ACC112 (cell line): ENCODE data around the gene SRF.

Experiments
- H2AFZ ChIP-seq: fragments of 200-600 bp; sonication (generic); one replicate; pipeline ENCODE4 v1.6.0; 2017; ENCODE audit warnings: antibody characterized with exemption, low read length; ENCODE audit not compliant: unreplicated experiment
- H3K27ac ChIP-seq: fragments of 200-600 bp; sonication (generic); 2 replicates; pipeline ENCODE4 v1.5.1; 2014; ENCODE audit warnings: low read depth, mild to moderate bottlenecking, antibody characterized with exemption, low read length, moderate library complexity
- H3K27me3 ChIP-seq: fragments of 200-600 bp; sonication (generic); 2 replicates; pipeline ENCODE4 v1.6.1; 2014; ENCODE audit warnings: mild to moderate bottlenecking, antibody characterized with exemption, low read length, moderate library complexity, mixed read lengths; ENCODE audit not compliant: insufficient read depth
- H3K36me3 ChIP-seq: fragments of 200-600 bp; sonication (generic); 2 replicates; pipeline ENCODE4 v1.6.1; 2016; ENCODE audit warnings: mild to moderate bottlenecking, antibody characterized with exemption, low read length, moderate library complexity, mixed read lengths; ENCODE audit not compliant: insufficient read depth
- H3K4me1 ChIP-seq: fragments of 200-600 bp; sonication (generic); one replicate; pipeline ENCODE4 v1.6.1; 2016; ENCODE audit warnings: low read length, mixed read lengths; ENCODE audit not compliant: insufficient read depth, unreplicated experiment, control insufficient read depth
- H3K4me3 ChIP-seq: fragments of 200-600 bp; sonication (generic); 2 replicates; pipeline ENCODE4 v1.5.1; 2014; ENCODE audit warnings: mild to moderate bottlenecking, low read depth, low read length
- H3K79me2 ChIP-seq: fragments of 200-600 bp; sonication (generic); one replicate; pipeline ENCODE4 v1.6.0; 2016; ENCODE audit warnings: low read length; ENCODE audit not compliant: control insufficient read depth, unreplicated experiment, insufficient read depth

SRF gene

DNA sequence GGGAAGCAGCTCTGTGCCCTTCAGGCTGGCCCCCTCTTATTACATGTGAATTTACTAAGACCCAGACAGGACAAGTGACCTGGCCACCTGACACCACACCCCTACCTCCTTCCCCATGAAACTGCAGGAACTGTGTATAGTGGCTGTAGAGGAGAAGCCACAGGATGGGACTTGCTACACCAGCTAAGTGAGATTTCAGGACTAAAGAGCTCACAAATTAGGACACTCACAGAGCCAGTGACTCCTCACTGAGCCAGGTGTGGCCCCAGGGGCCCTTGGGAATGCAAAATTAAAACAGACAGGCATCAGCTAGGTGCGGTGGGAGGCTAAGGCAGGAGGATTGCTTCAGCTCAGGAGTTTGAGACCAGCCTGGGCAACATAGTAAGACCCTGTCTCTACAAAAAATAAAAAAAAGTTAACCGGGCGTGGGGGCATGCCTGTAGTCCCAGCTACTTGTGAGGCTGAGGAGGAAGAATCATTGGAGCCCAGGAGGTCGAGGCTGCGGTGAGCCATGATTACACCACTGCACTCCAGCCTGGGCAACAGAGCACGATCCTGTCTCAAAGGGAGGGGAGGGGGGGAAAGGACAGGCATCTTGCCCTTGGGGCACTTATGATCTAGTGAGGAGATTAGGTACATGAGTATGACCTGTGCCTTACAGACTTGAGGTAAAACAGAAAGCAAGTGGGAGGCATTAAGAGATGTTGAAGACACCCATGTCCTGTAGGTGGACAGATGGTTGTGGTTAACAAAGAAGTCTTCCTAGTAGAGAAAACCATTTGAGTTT, 23.2 kb upstream of the SRF start:
- no peak overlapping the region for H3K27ac ChIP-seq
- H3K36me3 ChIP-seq, result no peaks in the 10 kb centered on the region
- H3K4me1 ChIP-seq, result peaks cover 12% of the 10 kb centered on the region
- H3K4me3 ChIP-seq, result no peak overlapping the region
- H2AFZ ChIP-seq, result no peak overlapping the region
- H3K79me2 ChIP-seq, result no peaks in the 10 kb centered on the region
- no peaks in the 10 kb centered on the region for H3K27me3 ChIP-seq

DNA sequence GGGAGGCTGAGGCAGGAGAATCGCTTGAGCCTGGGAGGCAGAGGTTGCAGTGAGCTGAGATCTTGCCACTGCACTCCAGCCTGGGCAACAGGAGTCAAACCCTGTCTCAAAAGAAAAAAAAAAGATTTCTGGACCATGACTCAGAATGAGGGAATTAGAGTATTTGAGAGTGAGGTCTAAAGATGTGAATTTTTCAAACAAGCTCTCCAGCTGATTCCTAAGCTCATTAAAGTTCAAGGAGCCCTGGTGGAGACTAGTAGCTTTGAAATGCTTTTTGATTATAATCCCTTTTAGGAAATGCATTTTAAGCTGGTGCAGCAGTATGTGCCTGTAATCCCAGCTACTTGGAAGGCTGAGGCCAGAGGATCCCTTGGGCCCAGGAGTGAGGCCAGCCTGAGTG, 21.8 kb upstream of the SRF start:
- Histone ChIP-seq H3K4me3 (no peak overlapping the region), H3K27me3 (no peaks in the 10 kb centered on the region), H3K4me1 (peaks cover 7% of the 10 kb centered on the region), H3K36me3 (no peaks in the 10 kb centered on the region), H3K27ac (no peak overlapping the region), H2AFZ (no peak overlapping the region), H3K79me2 (no peaks in the 10 kb centered on the region)

DNA sequence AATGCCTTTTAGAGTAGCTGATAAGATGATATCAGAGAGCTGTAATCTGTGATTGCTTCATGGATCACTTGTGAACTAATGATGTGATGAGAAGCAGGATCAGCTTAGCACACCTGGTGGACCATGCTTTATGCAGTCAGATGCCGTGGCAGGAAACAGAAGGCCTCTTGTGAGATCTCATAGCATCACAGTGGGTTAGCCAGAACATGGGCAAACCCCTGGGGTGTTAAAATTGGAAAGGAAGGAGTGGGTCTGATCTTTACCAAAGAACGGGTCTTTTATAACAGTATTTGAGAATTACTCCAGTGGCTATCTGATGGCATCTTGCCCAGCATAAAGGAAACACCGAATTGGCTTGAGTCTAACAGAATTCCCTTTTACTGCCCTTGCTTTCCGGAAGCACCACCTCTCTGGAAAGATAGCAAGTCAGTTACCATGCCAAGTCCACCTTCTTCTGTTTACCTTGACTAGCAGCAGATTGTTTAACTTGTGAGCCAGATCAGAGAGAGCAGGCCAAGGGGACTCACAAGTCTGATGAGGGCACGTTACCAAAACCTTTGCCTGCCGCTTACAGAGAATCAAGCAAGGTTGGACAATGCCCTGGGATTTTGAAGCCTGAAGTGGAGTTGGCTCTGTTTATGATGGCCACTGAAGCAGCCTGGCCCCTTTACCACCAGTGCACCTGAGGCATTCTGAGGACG, 20.9 kb upstream of the SRF start:
- Histone ChIP-seq H3K27me3 (no peaks in the 10 kb centered on the region), H3K4me3 (no peak overlapping the region), H3K27ac (no peak overlapping the region), H2AFZ (no peak overlapping the region), H3K79me2 (no peaks in the 10 kb centered on the region), H3K4me1 (peaks cover 4% of the 10 kb centered on the region), H3K36me3 (no peaks in the 10 kb centered on the region)

DNA sequence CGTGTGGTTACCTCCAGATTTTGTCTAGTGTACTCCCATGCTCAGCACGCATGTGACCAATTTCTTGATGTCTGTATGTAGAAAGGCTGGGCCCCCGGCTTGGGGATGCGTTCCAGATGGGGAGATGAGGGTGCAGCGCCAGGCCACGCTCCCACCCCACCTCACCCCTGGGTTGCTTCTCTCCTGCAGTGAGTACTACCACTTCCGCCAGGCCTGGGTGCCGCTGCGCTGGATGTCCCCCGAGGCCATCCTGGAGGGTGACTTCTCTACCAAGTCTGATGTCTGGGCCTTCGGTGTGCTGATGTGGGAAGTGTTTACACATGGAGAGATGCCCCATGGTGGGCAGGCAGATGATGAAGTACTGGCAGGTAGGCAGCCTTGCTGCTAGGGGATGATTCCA, 11.5 kb upstream of the SRF start:
- no peaks in the 10 kb centered on the region for H3K36me3 ChIP-seq
- H3K27ac ChIP-seq, result no peak overlapping the region
- no peaks in the 10 kb centered on the region for H3K27me3 ChIP-seq
- no peak overlapping the region for H2AFZ ChIP-seq
- no peaks in the 10 kb centered on the region for H3K79me2 ChIP-seq
- no peaks in the 10 kb centered on the region for H3K4me1 ChIP-seq
- no peak overlapping the region for H3K4me3 ChIP-seq

DNA sequence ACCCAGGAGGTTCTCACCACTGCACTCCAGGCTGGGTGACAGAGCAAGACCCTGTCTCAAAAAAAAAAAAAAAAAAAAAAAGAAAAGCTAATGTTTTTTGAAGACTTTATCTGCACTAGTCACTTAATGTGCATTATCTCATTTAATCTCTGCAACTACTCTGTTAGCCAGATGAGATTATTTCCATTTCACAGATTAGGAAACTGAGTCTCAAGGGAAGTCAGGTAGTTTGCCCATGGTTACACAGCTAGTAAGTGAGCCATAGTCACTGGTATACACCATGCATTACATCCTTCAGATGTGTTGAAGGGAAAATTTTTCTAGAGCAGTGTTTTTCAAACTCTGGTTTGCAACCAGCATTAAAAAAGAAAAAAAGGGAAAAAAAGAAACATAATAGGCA, 7.2 kb upstream of the SRF start:
- no peak overlapping the region for H3K4me3 ChIP-seq
- no peaks in the 10 kb centered on the region for H3K27me3 ChIP-seq
- no peaks in the 10 kb centered on the region for H3K36me3 ChIP-seq
- no peak overlapping the region for H3K27ac ChIP-seq
- H3K4me1 ChIP-seq, result no peaks in the 10 kb centered on the region
- H2AFZ ChIP-seq, result no peak overlapping the region
- H3K79me2 ChIP-seq, result no peaks in the 10 kb centered on the region

DNA sequence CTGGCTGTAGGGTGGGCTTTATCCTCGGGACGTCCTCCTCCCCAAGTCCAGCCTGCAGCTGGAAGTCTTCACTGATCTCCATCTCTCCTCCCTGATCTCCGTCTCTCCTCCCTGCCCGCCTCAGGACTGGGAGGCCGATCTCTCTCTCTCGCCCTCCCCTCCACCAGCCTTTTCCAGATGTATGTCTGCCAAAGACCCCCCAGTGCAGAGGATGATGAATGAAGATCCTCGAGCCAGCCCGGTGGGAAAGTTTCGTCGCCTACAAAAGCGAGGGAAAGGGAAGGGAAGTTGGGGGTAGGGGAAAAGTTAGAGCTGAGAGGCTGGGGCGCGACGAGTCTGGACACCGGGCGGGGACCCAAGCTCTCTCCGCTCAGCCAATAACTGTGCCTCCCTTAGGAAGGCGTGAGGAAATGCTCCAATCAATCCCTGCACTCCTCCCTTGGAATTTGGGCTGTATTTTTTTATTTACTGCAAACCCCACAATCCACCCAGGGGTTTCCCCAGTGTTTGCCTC, 595 bp upstream of the SRF start:
- Histone ChIP-seq H3K27me3 (no peaks in the 10 kb centered on the region), H3K4me1 (peaks cover 24% of the 10 kb centered on the region), H2AFZ (peak overlapping the region; percentile 98), H3K27ac (peak overlapping the region; percentile 89), H3K79me2 (peaks cover 32% of the 10 kb centered on the region), H3K4me3 (peak overlapping the region; percentile 76), H3K36me3 (0 out of 2 replicates have a peak, but pooled peaks cover 5% of the 10 kb centered on the region)

DNA sequence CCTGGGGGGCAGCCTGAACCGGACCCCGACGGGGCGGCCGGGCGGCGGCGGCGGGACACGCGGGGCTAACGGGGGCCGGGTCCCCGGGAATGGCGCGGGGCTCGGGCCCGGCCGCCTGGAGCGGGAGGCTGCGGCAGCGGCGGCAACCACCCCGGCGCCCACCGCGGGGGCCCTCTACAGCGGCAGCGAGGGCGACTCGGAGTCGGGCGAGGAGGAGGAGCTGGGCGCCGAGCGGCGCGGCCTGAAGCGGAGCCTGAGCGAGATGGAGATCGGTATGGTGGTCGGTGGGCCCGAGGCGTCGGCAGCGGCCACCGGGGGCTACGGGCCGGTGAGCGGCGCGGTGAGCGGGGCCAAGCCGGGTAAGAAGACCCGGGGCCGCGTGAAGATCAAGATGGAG, 636 bp downstream of the SRF start:
- Histone ChIP-seq H3K36me3 (peaks cover 11% of the 10 kb centered on the region; the same call in 1 of the 2 replicates), H3K27ac (peak overlapping the region; percentile 89), H3K4me1 (peaks cover 28% of the 10 kb centered on the region), H3K27me3 (no peaks in the 10 kb centered on the region), H3K79me2 (peaks cover 38% of the 10 kb centered on the region), H2AFZ (peak overlapping the region; percentile 20), H3K4me3 (peak overlapping the region; percentile 76)

DNA sequence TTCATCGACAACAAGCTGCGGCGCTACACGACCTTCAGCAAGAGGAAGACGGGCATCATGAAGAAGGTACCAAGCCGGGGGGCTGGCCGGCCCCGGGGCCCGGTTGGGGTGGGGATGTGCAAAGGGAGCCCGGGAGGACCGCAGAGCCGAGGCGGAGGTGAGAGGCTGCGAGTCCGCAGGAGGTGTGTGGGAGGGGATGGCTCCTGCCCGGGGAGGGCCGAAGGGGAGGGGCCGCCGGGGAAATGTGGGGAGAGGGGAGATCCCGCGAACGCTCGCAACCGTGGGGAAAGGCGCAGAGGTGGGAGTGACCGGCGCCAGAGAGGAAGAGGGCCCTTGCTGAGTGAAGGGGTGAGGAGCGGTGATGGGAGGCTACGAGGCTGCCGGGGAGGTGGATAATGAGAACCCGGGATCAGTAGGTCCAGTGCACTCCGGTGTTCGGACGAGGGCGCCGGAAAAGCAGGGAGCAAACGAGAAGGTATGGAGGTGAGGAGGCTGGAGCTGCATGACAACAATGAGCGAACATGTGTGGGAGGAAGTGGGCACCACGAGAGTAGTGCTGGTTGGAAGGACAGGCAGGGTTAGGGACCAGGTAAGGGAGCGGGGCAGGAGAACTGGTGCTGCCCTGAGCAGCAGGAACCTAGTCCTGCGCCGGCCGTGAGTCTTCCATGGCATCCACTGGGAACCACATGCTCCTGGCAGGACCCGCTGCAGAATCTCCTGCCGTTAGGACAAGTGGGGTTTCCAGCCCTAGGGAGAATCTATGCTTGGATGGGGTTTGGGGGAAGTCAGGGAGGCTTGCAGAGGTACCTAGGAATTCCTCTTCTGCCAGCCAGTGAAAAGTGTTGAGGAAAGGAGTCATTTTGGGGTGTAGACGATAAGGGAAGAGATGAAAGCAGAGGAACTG, 1.3 kb downstream of the SRF start:
- H3K27ac ChIP-seq, result peak overlapping the region; percentile 89
- peaks cover 28% of the 10 kb centered on the region for H3K4me1 ChIP-seq
- peaks cover 11% of the 10 kb centered on the region; the same call in 1 of the 2 replicates for H3K36me3 ChIP-seq
- peak overlapping the region; percentile 76 for H3K4me3 ChIP-seq
- no peaks in the 10 kb centered on the region for H3K27me3 ChIP-seq
- peaks cover 38% of the 10 kb centered on the region for H3K79me2 ChIP-seq
- H2AFZ ChIP-seq, result peak overlapping the region; percentile 20

DNA sequence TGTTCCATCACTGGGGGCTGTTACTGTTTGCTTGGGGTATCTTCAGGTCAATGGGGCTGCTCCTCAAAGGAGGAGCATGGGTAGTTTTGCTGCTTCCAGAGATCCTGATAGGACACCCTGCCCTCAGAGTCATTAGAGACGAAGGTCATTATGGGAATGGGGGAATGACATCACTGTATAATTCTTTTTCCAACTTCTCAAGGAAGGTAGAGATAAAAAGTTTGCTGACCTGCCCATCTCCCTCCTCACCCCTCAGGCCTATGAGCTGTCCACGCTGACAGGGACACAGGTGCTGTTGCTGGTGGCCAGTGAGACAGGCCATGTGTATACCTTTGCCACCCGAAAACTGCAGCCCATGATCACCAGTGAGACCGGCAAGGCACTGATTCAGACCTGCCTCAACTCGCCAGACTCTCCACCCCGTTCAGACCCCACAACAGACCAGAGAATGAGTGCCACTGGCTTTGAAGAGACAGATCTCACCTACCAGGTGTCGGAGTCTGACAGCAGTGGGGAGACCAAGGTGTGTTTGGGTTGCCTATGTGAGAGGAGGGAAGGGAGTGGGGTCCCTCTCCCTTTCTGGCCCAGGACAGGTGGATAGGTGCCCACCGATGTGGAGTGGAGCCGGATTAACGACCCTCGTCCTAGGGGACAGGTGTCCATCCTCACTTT, 2.7 kb downstream of the SRF start:
- Histone ChIP-seq H3K36me3 (peaks cover 11% of the 10 kb centered on the region; the same call in 1 of the 2 replicates), H3K4me1 (peaks cover 28% of the 10 kb centered on the region), H3K4me3 (peak overlapping the region; percentile 76), H3K27ac (peak overlapping the region; percentile 83), H2AFZ (no peak overlapping the region), H3K79me2 (peaks cover 38% of the 10 kb centered on the region), H3K27me3 (no peaks in the 10 kb centered on the region)
